Neuronal stem cell (in vitro differentiated cells): ENCODE measurements around the gene LCN9.

ENCODE experiments used
- DNase-seq: peaks from one replicate; pipeline ENCODE4 v3.0.0-alpha.2; 2013; ENCODE audit warnings: low spot score
- H2AFZ ChIP-seq: one replicate; pipeline ENCODE4 v1.6.1; 2013; ENCODE audit warnings: mild to moderate bottlenecking, low read length, inconsistent platforms
- H2AK5ac ChIP-seq: 2 replicates; pipeline ENCODE4 v1.6.1; 2013; ENCODE audit warnings: low read depth, mild to moderate bottlenecking, inconsistent platforms, low read length, moderate library complexity, mixed read lengths
- H2BK120ac ChIP-seq: 2 replicates; pipeline ENCODE4 v1.6.1; 2013; ENCODE audit warnings: low read depth, mild to moderate bottlenecking, inconsistent platforms, low read length, moderate library complexity, mixed read lengths
- H2BK12ac ChIP-seq: one replicate; pipeline ENCODE4 v1.6.1; 2013; ENCODE audit warnings: low read length, inconsistent platforms
- H2BK15ac ChIP-seq: 2 replicates; pipeline ENCODE4 v1.6.1; 2013; ENCODE audit warnings: mild to moderate bottlenecking, low read length, inconsistent platforms, mixed read lengths
- H2BK5ac ChIP-seq: one replicate; pipeline ENCODE4 v1.6.1; 2013; ENCODE audit warnings: inconsistent platforms, mild to moderate bottlenecking, low read length, moderate library complexity
- H3K14ac ChIP-seq: one replicate; pipeline ENCODE4 v1.6.1; 2013; ENCODE audit warnings: low read length, inconsistent platforms
- H3K18ac ChIP-seq: 2 replicates; pipeline ENCODE4 v1.6.1; 2013; ENCODE audit warnings: low read length, inconsistent platforms
- H3K23ac ChIP-seq: 2 replicates; pipeline ENCODE4 v1.6.1; 2013; ENCODE audit warnings: low read depth, mild to moderate bottlenecking, mixed read lengths, low read length, inconsistent platforms; ENCODE audit not compliant: poor library complexity
- H3K27ac ChIP-seq: replicated peaks from 3 replicates; pipeline ENCODE4 v1.5.1; 2013; ENCODE audit warnings: low read length, inconsistent platforms
- H3K27me3 ChIP-seq, 3 experiments: 2 replicates each; pipeline ENCODE4 v1.6.1; 2013; ENCODE audit warnings: low read length in 3 of 3, mild to moderate bottlenecking in 2 of 3, inconsistent platforms in 1 of 3, low read depth in 1 of 3, mixed read lengths in 1 of 3, moderate library complexity in 1 of 3; ENCODE audit not compliant: control insufficient read depth in 3 of 3, insufficient read depth in 3 of 3
- H3K36me3 ChIP-seq, 2 donors: replicated peaks in 1 of 2; 2 replicates each; pipeline ENCODE4 v1.6.1; 2013; ENCODE audit warnings: low read length in 2 of 2; ENCODE audit not compliant: control insufficient read depth in 2 of 2, insufficient read depth in 2 of 2
- H3K4ac ChIP-seq: 2 replicates; pipeline ENCODE4 v1.6.1; 2013; ENCODE audit warnings: inconsistent platforms, mild to moderate bottlenecking, low read length, moderate library complexity
- H3K4me1 ChIP-seq, 2 donors: 1 replicate in 1 of 2; 2 replicates in 1 of 2; pipeline ENCODE4 v1.6.1; 2013; ENCODE audit warnings: low read length in 2 of 2, low read depth in 1 of 2; ENCODE audit not compliant: control insufficient read depth in 2 of 2, insufficient read depth in 1 of 2
- H3K4me2 ChIP-seq: one replicate; pipeline ENCODE4 v1.6.1; 2013; ENCODE audit warnings: mild to moderate bottlenecking, low read length, inconsistent platforms; ENCODE audit not compliant: insufficient read depth, poor library complexity, severe bottlenecking
- H3K4me3 ChIP-seq, 2 donors: 2 replicates each; pipeline ENCODE4 v1.5.1; 2013; ENCODE audit warnings: low read length in 2 of 2, mild to moderate bottlenecking in 2 of 2, inconsistent platforms in 1 of 2, moderate library complexity in 1 of 2
- H3K79me1 ChIP-seq: one replicate; pipeline ENCODE4 v1.6.1; 2013; ENCODE audit warnings: low read depth, mild to moderate bottlenecking, inconsistent platforms, low read length, moderate library complexity
- H3K9ac ChIP-seq: one replicate; pipeline ENCODE4 v1.6.1; 2013; ENCODE audit warnings: mild to moderate bottlenecking, low read depth, low read length, inconsistent platforms; ENCODE audit not compliant: poor library complexity
- H3K9me3 ChIP-seq, 2 donors: replicated peaks in 1 of 2; 2 replicates each; pipeline versions ENCODE3 to v1.6.1; 2013; ENCODE audit warnings: low read length in 2 of 2, mild to moderate bottlenecking in 2 of 2, inconsistent platforms in 1 of 2, low read depth in 1 of 2, mixed read lengths in 1 of 2, moderate library complexity in 1 of 2; ENCODE audit not compliant: control insufficient read depth in 2 of 2, insufficient read depth in 1 of 2
- H4K8ac ChIP-seq: one replicate; pipeline ENCODE4 v1.6.1; 2013; ENCODE audit warnings: low read depth, mild to moderate bottlenecking, inconsistent platforms, low read length, moderate library complexity
- H4K91ac ChIP-seq: one replicate; pipeline ENCODE4 v1.6.1; 2013; ENCODE audit warnings: low read length, low read depth, mild to moderate bottlenecking, inconsistent platforms; ENCODE audit not compliant: poor library complexity
- WGBS, 2 donors: extraction: QIAGEN DNeasy Blood & Tissue Kit; methylation state at CpG; one replicate each; pipeline ENCODE4 v1.1.7; 2013; ENCODE audit warnings: missing lambda C conversion rate in 2 of 2, mixed read lengths in 1 of 2; ENCODE audit not compliant: insufficient read length in 2 of 2, insufficient replicate concordance in 1 of 2; ENCODE audit errors: extremely low coverage in 2 of 2; 5-methylcytosine and 5-hydroxymethylcytosine counted together

Gene LCN9

DNA sequence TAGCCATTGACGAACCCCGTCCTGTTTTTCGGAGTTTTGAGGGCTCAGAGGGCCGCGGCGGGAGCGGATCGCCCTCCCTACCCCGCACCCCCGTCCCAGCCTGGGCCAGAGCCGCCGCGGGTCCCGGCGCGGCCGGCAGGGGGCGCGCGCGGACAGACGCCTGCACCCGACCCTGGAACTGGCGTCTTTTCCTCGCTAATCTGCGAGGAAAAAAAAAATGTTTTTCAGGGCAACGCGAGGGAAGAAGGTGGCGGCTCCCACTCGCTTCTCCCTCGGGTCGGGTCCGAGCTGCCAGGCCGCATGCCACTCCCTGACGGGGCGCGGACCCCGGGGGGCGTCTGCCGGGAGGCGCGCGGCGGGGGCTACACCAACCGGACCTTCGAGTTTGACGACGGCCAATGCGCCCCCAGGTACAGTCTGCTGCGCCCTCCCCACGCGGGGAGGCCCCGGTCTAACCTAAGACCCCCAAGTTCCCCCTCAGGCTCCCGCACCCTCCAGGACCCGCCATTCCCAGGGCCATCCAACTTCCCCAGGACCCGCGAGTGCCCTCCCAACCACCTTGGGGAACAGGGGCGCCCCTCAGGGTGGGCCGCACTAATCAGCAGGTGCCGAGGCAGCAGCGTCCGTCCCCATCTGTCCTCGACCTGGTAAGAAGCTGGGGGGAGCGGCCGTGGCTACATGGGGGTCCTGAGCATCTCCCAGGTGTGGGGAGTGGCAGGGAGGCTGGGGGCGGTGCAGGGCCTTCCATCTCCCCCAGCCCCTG lies 39.0 kb downstream of the LCN9 start, which contains the start of gene KCNT1:
Gene KCNT1 (plus strand): TSS at position 227 of the 763 bp plus-strand sequence. CDS start 74 bp downstream, at position 301.
- peaks cover 1% of the 10 kb centered on the region for H3K79me1 ChIP-seq
- WGBS, 2 donors, result no CpG with 5 or more reads among the region's 66 CpGs

DNA sequence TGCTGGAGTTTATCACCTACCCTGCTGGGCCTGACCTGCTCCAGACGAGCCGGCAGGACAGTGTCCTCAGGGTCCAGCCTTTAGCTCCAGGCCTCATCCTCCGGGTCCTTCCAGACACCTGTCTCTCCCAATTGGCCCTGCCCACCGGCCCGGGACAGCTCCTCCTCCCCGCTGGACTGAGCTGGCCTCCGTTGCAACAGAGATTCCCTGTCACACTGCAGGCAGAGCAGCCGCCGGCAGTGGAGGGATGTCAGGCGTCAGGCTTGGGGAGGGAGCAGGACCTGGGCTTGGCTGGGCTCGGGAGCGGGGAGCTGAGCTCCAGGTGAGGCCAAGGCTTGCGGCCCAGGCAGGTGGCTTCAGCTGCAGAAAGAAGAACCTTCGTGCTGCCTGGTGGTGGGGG lies 40.6 kb downstream of the LCN9 start:
- Histone ChIP-seq H3K4me3 (no peak overlapping the region), H4K91ac (no peak overlapping the region), H3K4ac (peak overlapping the region; percentile 56), H3K14ac (no peak overlapping the region), H2BK120ac (no peak overlapping the region), H3K9me3 (no peaks in the 10 kb centered on the region), H2AK5ac (peak overlapping the region; percentile 20), H3K4me2 (no peak overlapping the region), H3K79me1 (peaks cover 1% of the 10 kb centered on the region), H3K18ac (no peak overlapping the region), H2BK15ac (no peak overlapping the region), H3K27ac (no peak overlapping the region), H3K27me3 (peaks cover 0 to 69% (median 11%) of the 10 kb centered on the region in 3 experiments), H2BK5ac (no peak overlapping the region), H3K4me1 (no peaks in the 10 kb centered on the region), H3K36me3 (no peaks in the 10 kb centered on the region), H2AFZ (no peak overlapping the region), H4K8ac (no peak overlapping the region), H3K23ac (no peak overlapping the region), H3K9ac (no peak overlapping the region), H2BK12ac (no peak overlapping the region)
- no peak for DNase-seq
- no CpG with 5 or more reads among the region's 14 CpGs for WGBS, 2 donors

More for the DNA sequence above, 39.0 kb downstream of the LCN9 start, which contains the start of gene KCNT1:
- Histone ChIP-seq H3K9ac (no peak within 1 kb of the TSS), H2AFZ (peak within 1 kb of the TSS; percentile 82), H3K18ac (peak within 1 kb of the TSS; percentile 89), H3K27ac (no peak within 1 kb of the TSS), H4K91ac (no peak within 1 kb of the TSS), H2BK120ac (no peak within 1 kb of the TSS), H3K4ac (no peak within 1 kb of the TSS), H3K4me2 (peak within 1 kb of the TSS; percentile 83), H2BK15ac (peak within 1 kb of the TSS; percentile 67), H2BK5ac (peak within 1 kb of the TSS; percentile 48), H3K14ac (peak within 1 kb of the TSS; percentile 56), H3K27me3 (peaks cover 0 to 54% (median 11%) of the 10 kb centered on the region in 3 experiments), H2BK12ac (no peak within 1 kb of the TSS), H3K23ac (no peak within 1 kb of the TSS), H4K8ac (no peak within 1 kb of the TSS), H3K9me3 (no peaks in the 10 kb centered on the region), H3K4me3 (peak within 1 kb of the TSS in 1 of 2 donors; percentile 70), H2AK5ac (peak within 1 kb of the TSS; percentile 89), H3K36me3 (no peaks in the 10 kb centered on the region), H3K4me1 (no peaks in the 10 kb centered on the region)
- DNase-seq, result peak; percentile 77

DNA sequence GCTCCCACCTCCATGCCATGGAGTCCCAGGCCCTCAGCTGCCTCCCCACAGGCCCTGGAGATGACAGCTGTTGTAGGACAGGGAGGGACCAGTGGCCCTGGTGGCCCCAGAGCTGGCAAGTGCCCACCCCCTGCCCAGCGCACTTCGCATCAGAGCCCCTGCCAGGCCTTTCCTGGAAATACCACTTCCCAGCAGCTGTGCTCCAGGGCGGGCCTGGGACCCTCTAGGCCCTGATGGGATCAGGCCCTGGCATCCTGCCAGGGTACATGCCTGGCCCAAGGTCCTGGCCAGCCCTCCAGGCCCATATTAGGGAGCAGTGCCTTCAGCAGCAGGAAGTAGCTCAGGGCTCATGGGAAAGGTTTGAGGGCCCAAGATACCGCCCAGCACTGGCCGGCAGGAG lies 41.4 kb downstream of the LCN9 start:
- no peak overlapping the region for H3K9ac ChIP-seq
- no CpG with 5 or more reads among the region's 5 CpGs for WGBS, 2 donors
- no peaks in the 10 kb centered on the region for H3K36me3 ChIP-seq
- peak overlapping the region; percentile 43 for H2AK5ac ChIP-seq
- peaks cover 0 to 76% (median 11%) of the 10 kb centered on the region in 3 experiments for H3K27me3 ChIP-seq
- peak overlapping the region; percentile 40 for H3K23ac ChIP-seq
- no peak overlapping the region for H2BK120ac ChIP-seq
- H2BK12ac ChIP-seq, result peak overlapping the region; percentile 54
- DNase-seq, result no peak
- H2BK15ac ChIP-seq, result no peak overlapping the region
- no peak overlapping the region for H3K18ac ChIP-seq
- H3K4me3 ChIP-seq, result no peak overlapping the region
- no peak overlapping the region for H4K8ac ChIP-seq
- H3K14ac ChIP-seq, result no peak overlapping the region
- H3K27ac ChIP-seq, result no peak overlapping the region
- H3K79me1 ChIP-seq, result peaks cover 1% of the 10 kb centered on the region
- H3K9me3 ChIP-seq, result no peaks in the 10 kb centered on the region
- no peaks in the 10 kb centered on the region for H3K4me1 ChIP-seq
- no peak overlapping the region for H4K91ac ChIP-seq
- H2BK5ac ChIP-seq, result no peak overlapping the region
- H2AFZ ChIP-seq, result no peak overlapping the region
- H3K4ac ChIP-seq, result no peak overlapping the region
- H3K4me2 ChIP-seq, result no peak overlapping the region

- peak overlapping the region; percentile 58 for H2BK15ac ChIP-seq
- peaks cover 1% of the 10 kb centered on the region for H3K79me1 ChIP-seq
- H3K27ac ChIP-seq, result no peak overlapping the region
- H3K23ac ChIP-seq, result peak overlapping the region; percentile 73
- no peak overlapping the region for H3K4me2 ChIP-seq
- H3K4ac ChIP-seq, result no peak overlapping the region
- H2AFZ ChIP-seq, result no peak overlapping the region
- peaks cover 0 to 84% (median 11%) of the 10 kb centered on the region in 3 experiments for H3K27me3 ChIP-seq
- no peaks in the 10 kb centered on the region for H3K36me3 ChIP-seq
- H2AK5ac ChIP-seq, result peak overlapping the region; percentile 63
- H2BK5ac ChIP-seq, result no peak overlapping the region
- H4K91ac ChIP-seq, result no peak overlapping the region
- no peaks in the 10 kb centered on the region for H3K9me3 ChIP-seq
- H3K18ac ChIP-seq, result peak overlapping the region; percentile 64
- H3K4me1 ChIP-seq, result no peaks in the 10 kb centered on the region
- no peak overlapping the region for H3K9ac ChIP-seq
- no CpG with 5 or more reads among the region's 14 CpGs for WGBS, 2 donors
- H2BK12ac ChIP-seq, result no peak overlapping the region
- H3K14ac ChIP-seq, result peak overlapping the region; percentile 56
- no peak overlapping the region for H3K4me3 ChIP-seq
- DNase-seq, result no peak
- H4K8ac ChIP-seq, result no peak overlapping the region
- no peak overlapping the region for H2BK120ac ChIP-seq
Measured at GRCh38 chr9:135705376-135705775, 42.3 kb downstream of the LCN9 start.
